Measurements from ENCODE around the gene NDST1. TPM values are rescaled to one million over a fixed set of nuclear protein-coding genes. Genes with fewer than 3 reads are reported as not detected.

Gene NDST1
- total RNA-seq, 4 donors from 2014 or later: 32.4 to 104 (median 42.6) TPM

DNA sequence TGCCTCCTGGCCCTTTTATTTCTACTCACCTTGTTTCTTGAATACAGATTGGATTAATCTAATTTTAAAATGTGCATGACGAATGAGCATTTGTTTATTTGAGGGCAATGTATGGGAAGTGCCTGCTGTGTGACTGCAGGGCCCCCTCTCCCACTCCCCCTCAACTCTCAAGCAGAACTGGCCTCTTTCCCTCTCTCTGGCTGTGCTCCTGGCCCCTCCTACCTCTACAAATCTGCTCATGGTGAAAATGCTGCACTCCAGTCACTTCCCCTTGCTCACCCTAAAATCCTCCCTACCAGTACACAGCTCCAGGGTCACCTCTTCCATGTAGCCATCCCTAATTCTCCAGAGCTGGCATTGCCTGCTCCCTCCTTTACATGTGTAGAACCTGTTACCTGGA lies 17.2 kb upstream of the NDST1 start:
- TF ChIP-seq, protein P1, sequence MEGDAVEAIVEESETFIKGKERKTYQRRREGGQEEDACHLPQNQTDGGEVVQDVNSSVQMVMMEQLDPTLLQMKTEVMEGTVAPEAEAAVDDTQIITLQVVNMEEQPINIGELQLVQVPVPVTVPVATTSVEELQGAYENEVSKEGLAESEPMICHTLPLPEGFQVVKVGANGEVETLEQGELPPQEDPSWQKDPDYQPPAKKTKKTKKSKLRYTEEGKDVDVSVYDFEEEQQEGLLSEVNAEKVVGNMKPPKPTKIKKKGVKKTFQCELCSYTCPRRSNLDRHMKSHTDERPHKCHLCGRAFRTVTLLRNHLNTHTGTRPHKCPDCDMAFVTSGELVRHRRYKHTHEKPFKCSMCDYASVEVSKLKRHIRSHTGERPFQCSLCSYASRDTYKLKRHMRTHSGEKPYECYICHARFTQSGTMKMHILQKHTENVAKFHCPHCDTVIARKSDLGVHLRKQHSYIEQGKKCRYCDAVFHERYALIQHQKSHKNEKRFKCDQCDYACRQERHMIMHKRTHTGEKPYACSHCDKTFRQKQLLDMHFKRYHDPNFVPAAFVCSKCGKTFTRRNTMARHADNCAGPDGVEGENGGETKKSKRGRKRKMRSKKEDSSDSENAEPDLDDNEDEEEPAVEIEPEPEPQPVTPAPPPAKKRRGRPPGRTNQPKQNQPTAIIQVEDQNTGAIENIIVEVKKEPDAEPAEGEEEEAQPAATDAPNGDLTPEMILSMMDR (IDR thresholded peaks at IDR 0.05; ENCODE audit: low read depth): no peak

DNA sequence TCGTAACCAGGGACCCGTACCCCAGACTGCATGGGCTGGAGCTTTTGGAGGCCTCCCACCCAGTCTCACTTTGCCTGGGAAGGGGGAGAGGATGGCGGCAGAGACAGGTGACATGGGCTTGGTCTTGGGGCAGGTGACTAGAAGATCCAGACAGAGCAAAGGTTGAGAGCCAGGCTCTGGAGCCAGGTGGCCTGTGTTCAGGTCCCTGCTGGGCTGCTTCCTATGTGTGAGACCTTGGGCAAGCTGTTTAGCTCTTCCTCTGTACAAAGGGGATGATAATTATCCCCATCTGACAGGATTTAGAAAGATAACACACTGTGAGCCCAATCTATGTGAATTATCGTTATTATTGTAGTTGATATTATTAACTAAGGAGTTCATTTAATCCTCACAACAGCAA lies 16.1 kb upstream of the NDST1 start:
- TF ChIP-seq, protein P1 (IDR thresholded peaks at IDR 0.05; ENCODE audit: low read depth): no peak

DNA sequence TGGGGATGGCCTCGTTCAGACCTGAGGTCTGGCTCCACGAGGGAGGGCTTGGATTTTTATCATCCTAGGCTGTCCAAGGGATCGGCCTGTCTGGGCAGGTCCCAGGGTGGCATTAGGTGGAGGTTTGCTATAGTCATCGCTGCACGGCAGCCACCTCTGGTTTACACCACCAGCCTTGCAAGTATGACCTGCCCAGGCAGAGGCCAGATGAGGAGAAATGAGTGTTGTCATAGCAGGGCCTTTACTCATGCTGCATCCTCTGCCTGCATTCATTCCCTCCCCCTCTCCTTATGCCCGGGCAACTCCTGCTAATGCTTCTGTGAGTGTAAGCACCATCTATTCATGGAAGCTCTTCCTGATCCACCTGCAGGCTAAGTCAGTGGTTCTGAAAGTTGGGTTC lies 15.3 kb upstream of the NDST1 start:
- TF ChIP-seq, protein P1 (IDR thresholded peaks at IDR 0.05; ENCODE audit: low read depth): no peak

DNA sequence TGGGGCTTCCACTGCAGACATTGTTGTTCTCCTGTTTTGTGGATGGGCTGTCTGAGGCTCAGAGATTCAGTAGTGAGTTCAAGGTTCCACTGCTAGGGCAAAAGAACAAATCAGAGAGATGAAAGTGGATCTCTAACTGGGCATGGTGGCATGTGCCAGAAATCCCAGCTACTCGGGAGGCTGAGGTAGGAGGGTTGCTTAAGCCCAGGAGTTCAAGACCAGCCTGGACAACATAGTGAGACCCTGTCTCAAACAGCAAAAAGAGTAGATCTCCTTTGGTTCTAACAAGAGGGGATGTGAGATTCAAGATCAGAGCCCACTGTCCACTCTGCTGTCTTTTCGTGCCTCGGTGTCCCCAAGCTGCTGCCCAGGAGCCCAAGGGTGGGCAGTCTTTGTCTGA lies 11.8 kb upstream of the NDST1 start:
- TF ChIP-seq, protein P1 (IDR thresholded peaks at IDR 0.05; ENCODE audit: low read depth): no peak

DNA sequence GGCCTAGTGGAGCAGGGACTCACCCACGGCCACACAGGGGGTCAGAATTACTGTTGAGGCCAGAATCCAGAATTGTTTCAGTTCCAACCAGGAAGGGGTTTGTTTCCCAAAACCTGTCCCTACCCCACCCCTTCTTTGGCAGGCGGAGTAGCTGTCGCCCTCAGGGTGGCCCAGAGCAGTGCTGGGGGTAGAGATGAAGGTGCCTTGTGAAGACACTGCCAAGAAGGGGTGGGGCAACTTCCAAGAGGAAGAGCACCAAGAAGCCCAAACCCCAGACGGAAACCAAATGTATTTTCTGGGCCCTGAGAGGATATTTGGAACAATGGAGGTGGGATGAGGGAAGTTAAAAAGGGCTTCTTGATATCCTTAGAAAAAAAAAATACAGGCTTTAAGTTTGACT lies 11.4 kb upstream of the NDST1 start:
- TF ChIP-seq, protein P1 (IDR thresholded peaks at IDR 0.05; ENCODE audit: low read depth): no peak

DNA sequence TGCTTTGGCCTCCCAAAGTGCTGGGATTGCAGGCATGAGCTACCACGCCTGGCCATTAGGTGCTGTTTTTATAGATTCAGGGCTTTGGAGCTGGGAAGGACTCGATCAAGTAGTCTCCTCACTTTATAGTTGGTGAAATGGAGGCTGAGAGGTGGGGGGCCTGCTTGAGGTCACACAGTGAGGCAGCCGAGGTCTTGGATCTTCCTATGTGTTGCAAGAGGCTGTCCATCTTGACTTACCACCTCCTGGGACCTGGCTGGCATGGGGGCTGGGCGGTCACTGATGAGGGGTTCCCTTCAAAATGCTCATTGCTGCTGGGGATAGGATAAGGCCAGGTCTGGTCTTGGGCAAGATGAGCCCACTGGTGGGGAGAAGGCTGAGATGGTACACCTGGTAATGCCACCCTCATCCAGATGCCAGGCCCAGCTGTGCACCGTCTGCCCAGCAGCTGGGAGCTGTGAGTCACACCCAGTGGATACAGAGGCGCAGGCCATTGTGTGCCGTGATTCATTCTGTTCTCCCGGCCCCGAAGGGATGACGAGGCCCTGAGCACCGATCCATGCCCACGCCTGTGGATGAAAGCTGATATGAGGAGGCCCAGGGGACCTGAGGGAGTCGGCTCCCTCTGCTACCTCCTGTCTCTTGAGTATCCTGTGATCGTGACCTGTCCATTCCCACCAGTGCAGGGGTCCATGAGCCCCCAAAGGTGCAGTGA lies 10.5 kb upstream of the NDST1 start:
- TF ChIP-seq, protein P1 (IDR thresholded peaks at IDR 0.05; ENCODE audit: low read depth): no peak

DNA sequence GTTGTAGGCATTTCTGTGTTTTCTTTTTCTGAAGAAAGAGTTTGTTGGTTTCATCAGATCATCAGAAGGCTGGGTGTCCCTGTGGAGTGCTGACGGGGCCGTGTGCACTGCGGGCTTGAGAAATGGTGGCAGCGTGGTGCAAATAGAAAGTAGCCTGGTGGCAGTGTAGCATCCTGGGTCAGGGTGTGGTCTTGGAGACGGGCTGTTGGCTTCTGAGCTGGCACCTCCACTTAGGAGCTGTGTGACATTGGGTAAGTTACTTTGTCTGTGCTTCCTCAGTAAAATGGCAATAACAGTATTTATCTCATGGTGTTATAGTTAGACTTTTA lies 10.0 kb upstream of the NDST1 start:
- TF ChIP-seq, protein P1 (IDR thresholded peaks at IDR 0.05; ENCODE audit: low read depth): no peak
